Kidney tubule cell (primary cell): Measurements from ENCODE around the gene COL19A1.

Experiments
- DNase-seq: peaks from one replicate; pipeline ENCODE4 v3.0.0-alpha.2; 2018; ENCODE audit warnings: low spot score

The COL19A1 gene

DNA sequence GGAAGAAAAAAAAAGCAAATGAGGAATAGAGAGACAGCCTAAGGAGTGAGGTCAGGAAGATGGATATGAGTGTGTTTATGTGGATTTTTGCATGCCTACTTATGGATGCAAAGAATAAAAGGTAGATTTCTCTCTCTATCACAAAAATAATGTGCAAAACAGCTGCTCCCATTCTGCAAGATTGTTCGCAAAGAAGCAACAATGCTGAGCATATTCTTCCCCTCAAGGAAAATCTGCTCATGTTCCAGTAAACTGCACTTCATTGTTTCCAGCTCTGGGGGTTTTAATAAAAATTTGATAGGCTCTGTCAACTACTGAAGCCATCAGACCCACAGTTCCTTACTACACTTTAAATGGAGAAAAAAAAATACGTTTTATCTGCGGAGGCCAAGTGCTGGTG lies 259.2 kb downstream of the COL19A1 start:
- no peak for DNase-seq

DNA sequence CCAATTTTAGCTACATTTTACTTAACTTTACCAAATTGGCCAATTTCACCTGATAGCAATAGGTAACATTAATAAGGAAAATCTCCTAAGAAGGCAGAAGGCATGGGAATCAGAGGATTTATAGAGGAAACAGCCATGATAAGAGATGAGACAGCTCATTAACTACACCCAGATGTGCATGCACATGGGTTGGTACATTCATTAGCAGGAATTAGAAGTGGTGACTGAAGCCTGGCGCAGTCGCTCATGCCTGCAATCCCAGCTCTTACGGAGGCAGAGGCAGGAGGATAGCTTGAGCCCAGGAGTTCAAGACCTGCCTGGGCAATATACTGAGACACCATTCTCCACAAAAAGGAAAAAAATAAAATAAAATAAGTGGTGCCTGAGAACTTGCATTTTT lies 263.0 kb downstream of the COL19A1 start:
- no peak for DNase-seq

DNA sequence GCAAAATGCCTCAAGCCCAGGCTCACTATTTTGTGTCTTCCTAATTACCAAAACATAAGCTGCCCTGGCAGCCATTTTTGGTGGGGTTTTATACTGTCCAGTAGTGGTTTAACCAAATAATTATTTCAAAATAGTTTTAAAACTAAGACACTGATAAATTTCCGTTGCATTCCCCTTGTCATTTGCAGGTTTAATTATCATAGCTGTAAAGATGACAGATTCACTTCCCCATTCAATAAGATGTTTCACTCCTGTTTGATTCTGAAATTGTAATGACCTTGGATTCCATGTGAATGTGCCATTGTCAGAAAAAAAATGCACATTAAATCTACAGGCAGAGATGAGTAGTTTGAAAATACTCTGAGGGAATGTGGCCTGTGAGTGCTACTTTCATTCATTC lies 264.5 kb downstream of the COL19A1 start:
- no peak for DNase-seq

- no peak for DNase-seq
These were observed 265.2 kb downstream of the COL19A1 start for GRCh38 chr6:70131528-70131927.

DNA sequence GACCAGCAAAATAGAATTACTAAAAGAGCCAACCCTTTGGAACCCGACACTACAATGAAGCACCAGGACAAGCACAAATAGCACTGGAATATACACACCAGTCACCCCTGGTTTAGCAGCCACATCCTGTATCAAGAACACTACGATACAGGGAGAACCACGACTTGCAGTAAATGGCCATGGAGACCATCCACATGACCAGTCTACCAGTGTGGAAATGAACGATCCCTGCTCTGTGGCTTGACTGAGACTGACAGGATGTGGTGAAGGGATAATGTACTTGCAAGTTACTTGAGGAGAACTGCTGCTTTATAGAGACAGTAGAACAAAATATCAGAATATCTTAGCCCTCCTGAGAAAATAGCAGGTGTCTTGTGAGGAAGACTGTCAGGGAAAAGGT lies 266.9 kb downstream of the COL19A1 start:
- DNase-seq = no peak

DNA sequence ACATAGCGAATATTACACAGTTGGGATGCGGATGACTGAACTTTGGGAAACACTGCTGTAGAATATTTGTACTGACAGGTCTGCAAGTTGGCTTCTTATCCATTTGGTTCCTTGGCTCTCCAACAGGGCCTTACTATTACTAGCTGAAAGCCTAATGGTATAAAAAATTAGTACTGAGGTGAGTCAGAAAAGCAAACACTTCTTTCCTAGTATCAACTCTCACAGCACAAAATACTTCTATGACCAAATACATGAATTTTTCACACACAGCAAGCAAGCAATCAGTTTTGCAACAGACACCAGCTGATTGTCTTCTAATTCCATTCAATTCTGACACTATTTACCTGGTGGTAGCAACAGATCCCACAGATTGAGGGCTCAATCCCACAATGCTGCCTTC lies 268.2 kb downstream of the COL19A1 start:
- DNase-seq = no peak

GRCh38 chr6:70135219-70136160 lies 269.1 kb downstream of the COL19A1 start:
- DNase-seq = no peak

- DNase-seq = no peak
These were observed 270.6 kb downstream of the COL19A1 start for GRCh38 chr6:70136996-70137395.

- no peak for DNase-seq
These were observed 274.1 kb downstream of the COL19A1 start for GRCh38 chr6:70140496-70140895.

DNA sequence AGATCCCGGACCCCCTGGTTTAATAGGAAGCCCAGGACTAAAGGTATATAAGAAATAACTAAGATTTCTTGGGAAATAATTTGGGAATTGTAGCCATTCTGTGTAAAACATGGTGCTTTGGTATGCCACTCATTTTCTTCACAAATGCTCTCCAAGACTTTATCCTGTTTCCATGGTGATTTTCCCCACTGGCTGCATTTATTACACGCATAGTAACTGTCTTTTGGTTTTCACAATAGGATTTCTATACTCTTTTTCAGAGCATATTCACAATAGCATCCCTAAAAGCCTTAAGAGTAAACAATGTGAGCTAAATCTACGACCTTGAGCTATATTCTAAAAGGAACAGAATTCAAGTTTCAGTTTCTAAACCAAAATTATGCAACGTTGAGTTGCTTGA lies 275.7 kb downstream of the COL19A1 start:
- no peak for DNase-seq

DNA sequence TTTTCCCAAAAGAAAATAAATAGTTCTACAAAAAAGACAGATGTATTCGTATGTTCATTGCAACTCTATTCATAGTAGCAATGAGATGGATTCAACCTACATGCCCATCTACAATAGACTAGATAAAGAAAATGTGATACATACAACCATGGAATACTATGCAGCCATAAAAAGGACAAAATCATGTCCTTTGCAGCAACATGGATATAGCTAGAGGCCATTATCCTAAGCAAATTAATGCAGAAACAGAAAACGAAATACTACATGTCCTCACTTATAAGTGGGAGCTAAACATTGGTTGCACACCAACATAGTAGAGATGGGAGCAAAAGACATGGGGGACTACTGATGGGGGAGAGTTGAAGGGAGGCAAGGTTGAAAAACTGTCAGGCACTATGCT lies 278.8 kb downstream of the COL19A1 start:
- DNase-seq = no peak

- DNase-seq = no peak
These were observed 282.9 kb downstream of the COL19A1 start for GRCh38 chr6:70149209-70149788.

- DNase-seq = no peak
These were observed 284.2 kb downstream of the COL19A1 start for GRCh38 chr6:70150521-70150920.

GRCh38 chr6:70151616-70152015 lies 285.3 kb downstream of the COL19A1 start:
- peak; percentile 22 for DNase-seq

GRCh38 chr6:70152786-70153185 lies 286.4 kb downstream of the COL19A1 start:
- DNase-seq = no peak

DNA sequence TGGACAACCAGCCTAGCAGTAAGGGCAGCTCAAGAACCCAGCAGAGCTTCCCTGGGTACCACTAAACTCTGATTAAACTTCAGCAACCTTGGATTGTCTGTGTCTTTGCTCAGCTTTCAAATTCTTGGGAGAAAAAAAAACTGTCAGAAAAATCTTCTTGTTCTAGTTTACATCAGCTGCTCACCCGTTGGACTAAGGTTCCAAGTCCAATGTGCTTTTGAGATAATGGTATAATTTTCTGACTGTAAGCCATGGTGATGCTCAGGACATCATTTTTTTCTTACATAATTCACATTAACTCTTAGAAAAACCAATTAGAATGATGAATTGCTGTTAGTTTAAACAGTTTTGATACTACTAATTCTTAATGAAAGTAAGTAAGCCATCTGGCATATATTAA lies 290.7 kb downstream of the COL19A1 start:
- DNase-seq = no peak

- DNase-seq = no peak
These were observed 293.9 kb downstream of the COL19A1 start for GRCh38 chr6:70160276-70160675.

DNA sequence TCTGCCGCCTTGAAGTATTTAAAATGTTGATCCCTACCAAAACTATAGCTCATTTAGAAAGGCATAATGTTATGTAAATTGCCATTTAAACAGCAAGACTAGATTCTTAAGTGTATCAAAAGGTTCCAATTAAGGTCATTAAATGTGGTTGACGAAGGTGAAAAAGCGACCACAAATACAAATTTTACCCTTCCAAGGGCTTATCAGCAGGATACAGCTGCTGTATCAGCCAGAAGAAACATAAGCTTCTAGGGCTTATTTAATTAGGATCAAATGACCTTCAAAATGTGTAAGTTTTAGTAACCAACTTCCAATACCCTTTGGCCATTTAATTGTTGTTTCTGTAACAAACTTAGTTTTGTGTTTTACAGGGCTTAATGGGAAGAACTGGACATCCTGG lies 296.6 kb downstream of the COL19A1 start:
- no peak for DNase-seq

DNA sequence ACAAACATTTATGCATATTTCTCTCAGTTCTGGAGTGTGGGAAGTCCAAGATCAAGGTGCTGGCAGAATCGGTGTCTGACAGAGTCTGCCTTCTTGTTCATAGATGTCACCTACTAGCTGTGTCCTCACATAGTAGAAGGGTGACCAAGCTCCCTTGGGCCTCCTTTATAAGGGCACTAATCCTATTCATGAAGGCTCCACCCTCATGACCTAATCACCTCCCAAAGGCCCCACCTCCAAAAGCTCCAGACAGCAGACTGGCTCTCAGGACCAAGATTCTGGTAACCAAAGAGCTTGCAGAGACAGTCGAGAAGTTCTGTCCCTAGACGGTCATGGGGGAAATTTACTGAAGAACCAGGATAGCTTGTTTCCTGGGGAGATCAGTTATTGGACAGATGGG lies 297.4 kb downstream of the COL19A1 start:
- no peak for DNase-seq

DNA sequence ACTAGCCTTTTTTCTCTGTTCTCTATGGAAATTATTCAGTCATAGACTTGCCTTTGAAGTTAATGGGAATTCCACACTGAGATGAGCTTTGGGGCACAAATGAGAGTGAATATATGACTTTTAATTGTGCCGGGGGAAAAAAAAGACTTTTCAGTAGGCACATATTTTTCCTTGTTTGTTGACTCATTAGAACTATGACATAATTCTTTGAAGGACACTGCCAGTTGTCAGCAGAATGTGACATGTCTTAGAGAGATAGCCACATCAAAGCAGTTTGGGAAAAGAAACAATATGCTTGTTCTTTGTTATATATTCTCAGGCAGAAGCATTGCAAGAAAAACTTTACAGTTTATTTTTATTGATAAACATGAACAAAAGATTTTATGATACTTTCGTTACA lies 298.2 kb downstream of the COL19A1 start:
- no peak for DNase-seq

- DNase-seq = peak; percentile 54
These were observed 300.0 kb downstream of the COL19A1 start for GRCh38 chr6:70166088-70166958.

- DNase-seq = no peak
These were observed 302.5 kb downstream of the COL19A1 start for GRCh38 chr6:70168681-70169377.
